GM19351 (cell line): Measurements from ENCODE around the gene TMEM220.

ENCODE experiments used
- ATAC-seq: cut with Tn5 transposase; IDR thresholded peaks from one replicate; pipeline ENCODE4 v1.9.1; 2021; ENCODE audit warnings: mild to moderate bottlenecking, moderate library complexity; ENCODE audit not compliant: unreplicated experiment

Gene TMEM220

DNA sequence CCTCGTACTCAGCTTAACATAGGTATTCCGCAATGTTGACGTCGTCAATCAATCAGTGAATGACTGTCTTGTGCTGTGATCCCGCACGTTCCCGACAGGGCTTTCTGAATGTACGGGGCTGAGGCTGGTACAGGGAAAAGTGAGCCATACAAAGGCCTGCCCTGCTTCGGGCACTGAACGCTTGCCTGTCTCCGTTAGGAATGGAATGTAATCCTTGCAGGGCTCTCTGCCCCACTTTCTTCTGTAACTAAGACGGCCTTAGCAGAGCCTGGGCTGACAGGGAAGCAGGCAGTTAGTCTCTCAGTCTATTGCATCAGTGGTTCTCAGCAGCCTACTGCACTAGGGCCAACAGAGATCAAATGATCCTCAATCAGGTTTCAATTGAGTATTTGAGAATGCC is 56.5 kb downstream of the TMEM220 start:
- no peak for ATAC-seq

DNA sequence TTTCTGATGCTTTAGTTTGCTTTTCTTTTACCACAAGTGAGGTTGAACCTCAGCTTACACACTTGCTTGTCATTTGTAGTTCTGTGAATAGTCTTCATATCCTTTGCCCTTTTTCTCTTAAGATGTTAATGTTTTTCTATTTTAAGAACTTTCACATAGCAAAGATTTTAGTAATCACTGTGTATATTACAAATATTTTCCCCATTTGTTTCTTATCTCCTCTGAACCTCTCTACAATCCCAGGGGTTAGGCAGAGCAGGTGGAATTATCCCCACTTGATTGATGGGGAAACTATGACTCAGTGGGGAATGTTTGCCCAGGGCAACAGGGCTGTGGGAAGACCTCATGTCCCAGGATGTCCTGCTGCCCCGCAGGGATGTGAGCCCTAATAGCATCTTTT is 61.0 kb downstream of the TMEM220 start:
- no peak for ATAC-seq

DNA sequence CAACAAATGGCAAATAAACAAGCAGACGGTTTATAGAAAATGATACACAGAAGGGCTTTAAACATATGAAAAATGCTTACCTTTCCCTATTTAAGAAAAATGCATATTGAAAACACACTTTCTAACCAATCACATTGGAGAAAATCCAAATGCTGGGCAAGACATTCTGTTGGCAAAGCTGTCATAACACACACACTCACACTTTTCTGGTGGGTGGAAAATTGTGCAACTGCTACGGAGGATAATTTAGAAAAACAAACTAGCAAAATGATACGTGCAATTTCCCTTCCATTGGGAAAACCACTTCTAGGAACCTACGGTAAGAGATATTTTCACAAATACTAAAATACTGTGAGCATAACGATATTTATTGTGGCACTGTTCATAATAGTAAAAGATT is 62.9 kb downstream of the TMEM220 start:
- ATAC-seq, result no peak

DNA sequence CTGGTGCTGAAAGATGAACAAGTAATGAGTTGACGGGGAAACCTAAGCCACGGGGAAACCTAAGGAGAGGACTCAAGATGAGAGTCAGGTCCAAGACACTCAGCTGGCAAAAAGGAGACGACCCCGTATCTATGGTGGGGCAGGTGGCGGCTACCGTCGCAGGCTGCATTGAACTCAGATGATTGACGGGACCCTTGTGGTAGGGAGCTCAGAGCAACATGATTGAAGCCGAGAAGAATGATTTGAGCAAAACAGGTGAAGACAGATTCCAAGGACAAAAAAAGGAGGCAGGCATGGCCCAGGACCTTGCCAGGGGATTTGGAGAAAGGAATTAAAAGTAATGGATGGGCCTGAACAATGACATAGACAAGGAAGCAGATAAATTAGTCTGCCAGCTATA is 65.3 kb downstream of the TMEM220 start:
- no peak for ATAC-seq
